HL-60/S4 treated with phorbol 12-myristate 13-acetate at 8.2 ng/mL for 4 days and 3 days (cell line): ENCODE measurements around the gene NNAT.

Experiments used
- in situ Hi-C: fragments of 300-500 bp; cut with MboI; formaldehyde crosslinking; loops from 2 replicates; pipeline ENCODE4 v1.15.0; 2022; ENCODE audit warnings: low sequenced_read_pairs

Gene NNAT

DNA sequence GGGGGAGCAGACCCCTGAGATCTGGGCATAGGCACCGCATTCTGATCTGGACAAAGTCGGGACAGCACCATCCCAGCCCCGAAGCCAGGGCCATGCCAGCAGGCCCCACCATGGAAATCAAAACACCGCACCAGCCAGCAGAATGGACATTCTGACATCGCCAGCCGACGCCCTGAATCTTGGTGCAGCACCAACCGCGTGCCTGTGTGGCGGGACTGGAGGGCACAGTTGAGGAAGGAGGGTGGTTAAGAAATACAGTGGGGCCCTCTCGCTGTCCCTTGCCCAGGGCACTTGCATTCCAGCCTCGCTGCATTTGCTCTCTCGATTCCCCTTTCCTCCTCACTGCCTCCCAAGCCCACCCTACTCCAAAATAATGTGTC, 2.0 kb downstream of the NNAT start:
- in situ Hi-C loops, result loop anchor here (10.0 kb wide), 1 partner anchor 258 kb away; the partner anchor contains the start of gene GHRH

DNA sequence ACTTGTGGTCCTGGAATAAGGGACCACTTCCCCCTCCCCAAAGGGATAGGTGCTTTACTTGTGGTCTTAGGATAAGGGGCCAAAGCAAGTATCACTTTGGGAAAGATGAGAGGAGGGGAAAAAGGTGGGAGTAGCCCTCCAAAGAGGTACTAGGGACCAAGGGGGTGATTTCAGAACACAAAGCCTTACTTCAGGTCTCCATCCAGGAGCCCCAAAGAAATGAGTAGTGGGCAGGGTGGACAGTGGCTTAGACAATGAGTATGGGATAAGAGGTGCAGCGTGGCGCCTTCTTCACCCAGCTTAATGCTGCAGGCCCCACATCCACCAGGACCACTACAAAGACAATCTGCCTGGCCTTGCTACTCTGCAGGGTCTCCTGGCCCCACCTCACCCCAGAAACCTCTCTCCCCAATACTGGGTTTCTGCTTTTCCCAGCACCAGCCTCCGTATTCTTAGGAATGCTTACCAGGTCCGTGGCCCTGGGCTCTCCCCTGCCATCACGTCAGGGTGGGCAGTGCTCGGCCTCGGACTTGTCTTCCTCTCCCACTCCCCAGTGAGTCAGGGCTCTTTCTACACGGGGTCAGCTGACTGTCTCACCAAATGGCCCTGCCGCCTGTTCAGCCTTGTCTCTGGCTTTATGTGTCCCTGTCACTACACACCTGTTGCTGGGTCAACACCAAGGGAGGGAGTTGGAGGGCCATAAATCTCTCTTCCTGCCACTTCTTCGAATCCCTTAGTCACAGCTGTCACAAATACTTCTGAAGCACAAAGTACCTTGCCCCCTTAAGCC, 3.1 kb downstream of the NNAT start:
- in situ Hi-C loops, result loop anchor here (10.0 kb wide), 1 partner anchor 259 kb away; the partner anchor contains the start of gene GHRH

GRCh38 chr20:37524859-37525708, 4.0 kb downstream of the NNAT start:
- in situ Hi-C loops, result loop anchor here (10.0 kb wide), 1 partner anchor 260 kb away; the partner anchor contains the start of gene GHRH

DNA sequence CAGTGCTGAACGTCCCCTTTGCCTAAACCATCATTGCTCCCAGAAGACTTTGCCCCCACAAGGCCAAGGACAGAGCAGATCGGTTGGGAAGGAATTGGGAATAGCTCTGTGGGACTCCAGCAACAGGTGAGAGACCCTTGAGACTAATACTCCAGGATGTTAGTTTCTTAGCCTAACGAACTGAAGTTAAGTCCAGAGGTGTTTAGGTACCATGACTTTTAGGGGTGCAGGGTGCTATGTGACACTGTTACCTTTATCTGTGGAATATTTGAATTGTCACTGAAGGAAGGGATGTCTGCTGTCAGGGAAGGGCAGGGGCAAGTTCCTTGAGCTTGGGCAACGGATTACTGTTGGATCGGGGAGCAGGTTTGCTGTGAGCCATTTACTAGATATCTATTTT, 4.8 kb downstream of the NNAT start:
- in situ Hi-C loops, result loop anchor here (10.0 kb wide), 1 partner anchor 261 kb away; the partner anchor contains the start of gene GHRH

GRCh38 chr20:37526238-37526838, 5.3 kb downstream of the NNAT start:
- in situ Hi-C loops, result loop anchor here (10.0 kb wide), 1 partner anchor 262 kb away; the partner anchor contains the start of gene GHRH

DNA sequence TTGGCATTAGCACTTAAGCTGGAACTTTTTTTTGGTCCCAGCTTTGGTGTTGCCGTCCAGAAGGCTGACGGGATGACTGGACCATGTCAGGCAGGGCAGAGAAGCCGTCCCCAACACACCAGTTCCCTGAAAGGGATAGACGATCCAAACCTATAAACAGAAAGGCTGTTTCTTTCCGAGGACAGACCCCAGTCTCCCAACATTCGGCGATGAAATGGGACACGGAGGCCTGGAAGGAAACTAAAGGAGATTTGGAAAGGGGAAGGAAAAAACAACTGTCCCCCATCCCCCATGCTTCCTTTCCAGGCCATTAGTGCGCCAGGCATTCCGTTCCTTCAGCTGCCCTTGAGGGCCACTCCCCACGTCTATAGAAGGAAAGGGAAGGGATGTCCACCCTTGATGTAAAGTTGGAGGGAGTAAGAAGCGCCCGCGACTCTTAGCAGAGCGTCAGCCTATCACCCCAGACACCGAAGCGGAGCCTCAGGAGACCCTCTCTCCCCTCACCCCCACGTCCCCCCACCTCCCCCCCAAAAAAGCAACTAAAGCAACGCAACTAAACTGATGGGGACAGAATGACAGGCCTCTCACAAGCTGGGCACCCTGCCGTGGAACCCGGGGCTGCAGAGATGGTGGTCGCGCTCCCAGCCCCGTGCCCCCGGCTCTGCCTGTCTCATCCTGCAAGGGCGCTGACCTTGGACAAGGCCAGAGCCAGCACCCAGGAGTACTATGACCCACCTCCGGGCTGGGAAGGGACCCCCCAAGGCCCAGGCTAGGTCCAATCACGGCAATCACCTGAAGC, 6.0 kb downstream of the NNAT start:
- in situ Hi-C loops, result loop anchor here (10.0 kb wide), 1 partner anchor 262 kb away; the partner anchor contains the start of gene GHRH

GRCh38 chr20:37527638-37528445, 6.8 kb downstream of the NNAT start, which contains the start of gene BLCAP:
BLCAP (minus strand) TSS chr20:37527876; CDS start chr20:37519174, 8,702 bp downstream.
- in situ Hi-C loops, result loop anchor here (10.0 kb wide), 1 partner anchor 263 kb away; the partner anchor contains the start of gene GHRH

DNA sequence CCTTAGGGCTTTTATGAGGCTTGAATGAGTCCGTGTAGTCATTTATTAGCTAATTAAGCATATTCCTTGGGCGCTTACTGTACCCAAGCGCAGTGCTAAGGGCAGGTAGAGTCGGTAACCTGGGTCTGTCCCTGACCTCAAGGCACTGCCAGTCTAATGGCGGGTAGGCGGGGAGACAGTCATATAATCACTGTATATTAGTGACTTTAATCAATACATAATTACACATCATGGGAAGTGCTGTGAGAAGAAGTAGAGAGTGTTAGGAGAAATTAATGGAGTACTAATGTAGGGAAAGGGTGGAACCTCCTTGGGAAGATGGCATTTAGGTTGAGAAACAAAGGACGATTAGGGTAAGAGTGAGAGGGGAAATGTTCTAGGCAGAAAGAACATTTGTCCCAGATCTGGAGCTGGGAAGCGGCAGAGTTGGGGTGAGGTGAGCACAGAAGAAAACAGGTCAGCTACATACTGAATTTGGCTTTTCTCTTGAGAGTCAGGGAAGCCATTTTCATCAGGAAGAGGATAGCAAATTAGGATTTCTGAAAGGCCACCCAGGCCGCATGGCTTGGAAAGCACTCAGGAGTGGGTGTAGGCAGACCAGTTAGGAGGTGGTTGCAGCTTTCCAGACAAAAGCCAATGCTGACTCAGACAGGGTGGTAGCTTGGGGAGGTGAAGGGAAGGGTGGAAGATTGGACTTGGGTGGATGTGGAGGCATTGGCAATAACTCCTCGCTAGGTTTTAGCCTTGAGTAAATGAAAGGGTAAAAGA, 7.6 kb downstream of the NNAT start:
- in situ Hi-C loops, result loop anchor here (10.0 kb wide), 1 partner anchor 264 kb away; the partner anchor contains the start of gene GHRH

DNA sequence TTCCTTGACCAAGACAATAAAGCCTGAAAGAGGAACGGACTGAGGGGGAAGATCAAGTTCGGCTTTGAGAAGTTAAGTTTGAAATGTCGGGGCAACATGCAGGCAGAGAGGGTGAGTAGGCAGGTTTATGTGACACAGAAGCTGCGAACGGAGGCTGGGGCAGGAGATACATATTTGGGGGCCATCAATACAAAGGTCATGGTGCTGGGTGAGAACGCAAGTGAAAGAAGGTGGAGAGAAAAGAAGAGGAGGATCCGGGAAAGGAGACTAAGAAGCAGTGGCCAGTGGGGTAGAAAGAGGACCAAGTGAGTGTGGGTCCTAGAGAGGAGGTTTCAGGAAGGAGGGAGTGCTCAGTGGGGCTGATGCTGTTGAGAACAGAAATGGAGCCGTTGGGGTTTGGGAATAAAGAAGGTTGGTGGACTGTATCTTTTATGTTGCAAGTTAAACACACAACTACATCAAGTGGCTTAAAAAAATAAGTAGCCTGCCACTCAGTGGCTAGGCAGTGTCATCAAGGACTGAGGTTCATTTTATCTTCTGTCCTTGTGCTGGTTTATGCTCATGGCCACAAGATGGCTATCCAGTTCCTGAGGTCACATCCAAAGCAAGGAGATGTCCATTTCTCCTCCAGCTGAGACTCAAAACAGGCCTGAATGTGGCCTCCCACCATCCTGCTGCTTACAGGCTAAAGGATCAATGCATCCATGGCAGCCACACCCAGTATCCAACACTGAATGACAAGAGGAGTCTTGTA, 8.3 kb downstream of the NNAT start:
- in situ Hi-C loops, result loop anchor here (10.0 kb wide), 1 partner anchor 265 kb away; the partner anchor contains the start of gene GHRH

DNA sequence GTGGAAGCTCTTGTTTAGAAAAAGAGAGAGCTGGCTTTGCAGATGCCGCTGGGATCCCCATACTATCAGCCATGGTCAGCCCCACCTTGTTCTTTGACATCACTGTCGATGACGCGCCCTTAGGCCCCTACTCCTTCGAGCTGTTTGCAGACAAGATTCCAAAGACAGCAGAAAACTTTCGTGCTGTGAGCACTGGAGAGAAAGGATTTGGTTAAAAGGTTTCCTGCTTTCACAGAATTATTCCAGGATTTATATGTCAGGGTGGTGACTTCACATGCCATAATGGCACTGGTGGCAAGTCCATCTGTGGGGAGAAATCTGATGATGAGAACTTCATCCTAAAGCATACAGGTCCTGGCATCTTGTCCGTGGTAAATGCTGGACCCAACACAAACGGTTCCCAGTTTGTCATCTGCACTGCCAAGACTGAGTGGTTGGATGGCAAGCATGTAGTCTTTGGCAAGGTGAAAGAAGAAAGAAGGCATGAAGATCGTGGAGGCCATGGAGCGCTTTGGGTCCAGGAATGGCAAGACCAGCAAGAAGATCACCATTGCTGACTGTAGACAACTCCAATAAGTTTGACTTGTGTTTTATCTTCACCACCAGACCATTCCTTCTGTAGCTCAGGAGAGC, 9.0 kb downstream of the NNAT start:
- in situ Hi-C loops, result loop anchor here (5.0 to 10.0 kb wide), 2 partner anchors 265 to 333 kb away; partner anchors contain the start of gene GHRH

GRCh38 chr20:37530696-37531095, 9.6 kb downstream of the NNAT start:
- in situ Hi-C loops, result loop anchor here (5.0 kb wide), 1 partner anchor 333 kb away; no protein-coding TSS in a partner anchor

GRCh38 chr20:37531856-37532255, 10.8 kb downstream of the NNAT start:
- in situ Hi-C loops, result loop anchor here (5.0 kb wide), 1 partner anchor 335 kb away; no protein-coding TSS in a partner anchor

GRCh38 chr20:37533154-37533715, 12.2 kb downstream of the NNAT start:
- in situ Hi-C loops, result loop anchor here (5.0 kb wide), 1 partner anchor 336 kb away; no protein-coding TSS in a partner anchor

GRCh38 chr20:37534401-37535157, 13.5 kb downstream of the NNAT start:
- in situ Hi-C loops, result loop anchor here (5.0 kb wide), 1 partner anchor 337 kb away; no protein-coding TSS in a partner anchor

- in situ Hi-C loops, result no loop called here
Observed at GRCh38 chr20:37535443-37536132, 14.5 kb downstream of the NNAT start.
